ENCODE data around the gene ST6GALNAC5.

DNA sequence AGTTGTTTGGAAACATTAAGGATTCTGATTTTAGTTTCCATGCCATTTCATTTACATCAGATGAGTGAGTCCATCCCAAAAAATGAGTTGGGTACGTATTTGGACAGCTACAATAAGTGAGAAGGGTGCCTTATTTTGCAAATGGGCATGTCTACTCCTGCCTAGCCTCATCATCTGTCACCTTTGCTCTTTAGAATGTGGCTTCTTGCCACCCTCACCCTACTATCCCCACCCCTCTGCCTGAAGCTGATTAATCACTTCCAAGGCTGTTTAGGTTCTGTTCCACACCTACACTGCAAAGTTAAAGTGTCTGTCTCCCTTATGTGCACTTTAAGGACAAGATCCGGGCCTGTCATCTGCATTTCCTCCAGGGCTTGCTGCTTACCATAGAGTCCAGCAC, 61.2 kb downstream of the ST6GALNAC5 start:
- TF ChIP-seq GATA3 (IDR thresholded peaks at IDR 0.05; ENCODE audit: low read depth, low read length) (no peak), GATA2 (IDR thresholded peaks at IDR 0.05; ENCODE audit: low read depth, low read length) (no peak)
